Body of pancreas (tissue), 4 donors: ENCODE data around the gene RPL10A.

Source experiments
- POLR2A ChIP-seq, 3 donors: fragments of 450-650 bp; IDR thresholded peaks; one replicate each; pipeline ENCODE4 v1.6.1; 2016; ENCODE audit warnings: antibody characterized with exemption in 3 of 3, mild to moderate bottlenecking in 2 of 3
- TF ChIP-seq, protein P1 (sequence below), 7 experiments: fragments of 450-650 bp in 4 of 7; fragments of 200-600 bp in 3 of 7; sonication (generic) in 3 of 7; IDR thresholded peaks; one replicate each; pipeline ENCODE4 v1.5.1; 2016 to 2019; ENCODE audit warnings: antibody characterized with exemption in 7 of 7

DNA sequence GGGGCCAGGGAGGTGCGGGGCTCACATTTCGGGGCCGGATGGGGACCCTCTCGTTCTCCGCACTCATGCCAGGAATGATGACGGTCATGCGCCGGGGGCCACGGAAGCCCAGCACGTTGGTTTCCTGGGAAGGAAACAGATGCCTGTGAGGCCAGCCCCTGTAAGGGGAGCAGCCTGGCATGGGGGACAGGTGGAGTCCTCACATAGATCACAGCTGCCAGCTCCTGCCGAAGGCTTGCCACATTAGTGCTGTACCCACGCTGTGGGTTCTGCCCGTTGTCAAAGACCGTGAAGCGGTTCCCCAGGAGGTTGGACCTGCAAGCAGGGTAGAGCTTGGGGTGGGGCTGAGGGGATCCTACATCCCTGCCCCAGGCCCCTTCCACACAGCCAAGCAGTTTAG, 35.3 kb downstream of the RPL10A start:
- TF ChIP-seq, protein P1, sequence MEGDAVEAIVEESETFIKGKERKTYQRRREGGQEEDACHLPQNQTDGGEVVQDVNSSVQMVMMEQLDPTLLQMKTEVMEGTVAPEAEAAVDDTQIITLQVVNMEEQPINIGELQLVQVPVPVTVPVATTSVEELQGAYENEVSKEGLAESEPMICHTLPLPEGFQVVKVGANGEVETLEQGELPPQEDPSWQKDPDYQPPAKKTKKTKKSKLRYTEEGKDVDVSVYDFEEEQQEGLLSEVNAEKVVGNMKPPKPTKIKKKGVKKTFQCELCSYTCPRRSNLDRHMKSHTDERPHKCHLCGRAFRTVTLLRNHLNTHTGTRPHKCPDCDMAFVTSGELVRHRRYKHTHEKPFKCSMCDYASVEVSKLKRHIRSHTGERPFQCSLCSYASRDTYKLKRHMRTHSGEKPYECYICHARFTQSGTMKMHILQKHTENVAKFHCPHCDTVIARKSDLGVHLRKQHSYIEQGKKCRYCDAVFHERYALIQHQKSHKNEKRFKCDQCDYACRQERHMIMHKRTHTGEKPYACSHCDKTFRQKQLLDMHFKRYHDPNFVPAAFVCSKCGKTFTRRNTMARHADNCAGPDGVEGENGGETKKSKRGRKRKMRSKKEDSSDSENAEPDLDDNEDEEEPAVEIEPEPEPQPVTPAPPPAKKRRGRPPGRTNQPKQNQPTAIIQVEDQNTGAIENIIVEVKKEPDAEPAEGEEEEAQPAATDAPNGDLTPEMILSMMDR (IDR thresholded peaks at IDR 0.05) = no peak
- no peak for TF ChIP-seq POLR2A (IDR thresholded peaks at IDR 0.05)
